Neural crest cell (in vitro differentiated cells): Measurements from ENCODE around the gene TTC7B. TPM values are rescaled to one million over a fixed set of nuclear protein-coding genes. Genes with fewer than 3 reads are reported as not detected.
A peak's percentile ranks its signal among the peaks of the same experiment; 100 is the strongest.

Source experiments
- DNase-seq: peaks from one replicate; pipeline ENCODE4 v3.0.0; 2021; ENCODE audit warnings: low read depth, mixed read lengths, low spot score
- H3K27ac Mint-ChIP-seq: one replicate; pipeline ENCODE4 v1.8.0; 2021; ENCODE audit warnings: mild to moderate bottlenecking, mixed read lengths; ENCODE audit not compliant: unreplicated experiment
- H3K27me3 Mint-ChIP-seq: 2 replicates; pipeline ENCODE4 v1.8.0; 2021; ENCODE audit warnings: low read depth, mild to moderate bottlenecking, mixed read lengths
- H3K36me3 Mint-ChIP-seq: 2 replicates; pipeline ENCODE4 v1.8.0; 2021; ENCODE audit warnings: low read depth, mild to moderate bottlenecking, mixed read lengths
- H3K4me1 Mint-ChIP-seq: 2 replicates; pipeline ENCODE4 v1.8.0; 2021; ENCODE audit warnings: mixed read lengths
- H3K4me3 Mint-ChIP-seq: one replicate; pipeline ENCODE4 v1.8.0; 2021; ENCODE audit warnings: mild to moderate bottlenecking, mixed read lengths
- H3K9me3 Mint-ChIP-seq: 2 replicates; pipeline ENCODE4 v1.8.0; 2021; ENCODE audit warnings: mixed read lengths
- CTCF ChIP-seq: fragments of 200-600 bp; sonication (generic); conservative IDR thresholded peaks from 2 replicates; pipeline ENCODE4 v1.5.0; 2021; ENCODE audit warnings: antibody characterized with exemption, mild to moderate bottlenecking
- total RNA-seq: library from RNA; stranded (reverse); gene quantifications from 2 replicates; pipeline ENCODE4 v1.2.1, GENCODE V29; 2021

Gene TTC7B
- total RNA-seq, 1 donor from 2014 or later = 56.4 TPM

DNA sequence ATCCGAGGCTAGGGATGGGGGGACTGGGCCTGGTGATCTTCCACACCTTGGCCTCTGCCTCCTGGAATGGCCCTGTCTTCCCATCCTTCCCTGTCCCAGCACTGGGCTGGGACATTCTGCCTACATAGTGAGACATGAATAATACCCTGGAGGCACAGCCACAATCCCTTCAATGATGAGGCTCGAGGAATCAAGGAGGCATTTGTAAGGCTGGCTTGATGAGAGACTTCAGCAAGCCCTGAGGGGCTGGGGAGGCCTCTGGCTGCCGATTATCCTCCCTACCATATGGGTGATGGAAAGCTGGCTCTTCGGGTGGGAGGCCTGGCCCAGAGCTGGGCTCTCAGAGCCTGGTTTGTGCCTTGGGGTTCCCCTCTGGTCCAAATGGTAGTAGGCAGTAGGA, 326.9 kb downstream of the TTC7B start:
- H3K36me3 Mint-ChIP-seq = no peaks in the 10 kb centered on the region
- no peak overlapping the region for H3K27ac Mint-ChIP-seq
- peaks cover 34% of the 10 kb centered on the region for H3K4me1 Mint-ChIP-seq
- H3K9me3 Mint-ChIP-seq = no peaks in the 10 kb centered on the region
- DNase-seq = no peak
- no peak for TF ChIP-seq CTCF
- no peak overlapping the region for H3K4me3 Mint-ChIP-seq
- H3K27me3 Mint-ChIP-seq = no peaks in the 10 kb centered on the region

DNA sequence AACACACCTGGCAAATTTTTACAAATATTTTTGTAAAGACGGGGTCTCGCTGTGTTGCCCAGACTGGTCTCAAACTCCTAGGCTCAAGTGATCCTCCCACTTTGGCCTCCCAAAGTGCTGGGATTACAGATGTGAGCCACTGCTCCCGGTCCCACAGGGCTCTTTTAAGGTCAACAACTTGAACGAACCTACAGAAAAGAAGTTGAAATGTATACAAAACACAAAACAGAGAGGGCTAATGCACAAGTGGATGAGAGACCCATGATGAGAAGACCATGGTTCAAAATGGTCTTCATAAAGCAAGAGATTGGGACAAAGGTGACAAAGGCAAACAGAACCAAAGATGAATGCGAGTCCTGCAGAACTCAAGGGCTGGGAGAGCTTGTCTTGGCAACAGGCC, 328.0 kb downstream of the TTC7B start:
- Mint-ChIP-seq H3K36me3 (no peaks in the 10 kb centered on the region), H3K4me1 (peaks cover 32% of the 10 kb centered on the region), H3K9me3 (no peaks in the 10 kb centered on the region), H3K4me3 (no peak overlapping the region), H3K27me3 (no peaks in the 10 kb centered on the region), H3K27ac (no peak overlapping the region)
- TF ChIP-seq CTCF = no peak
- DNase-seq = no peak

DNA sequence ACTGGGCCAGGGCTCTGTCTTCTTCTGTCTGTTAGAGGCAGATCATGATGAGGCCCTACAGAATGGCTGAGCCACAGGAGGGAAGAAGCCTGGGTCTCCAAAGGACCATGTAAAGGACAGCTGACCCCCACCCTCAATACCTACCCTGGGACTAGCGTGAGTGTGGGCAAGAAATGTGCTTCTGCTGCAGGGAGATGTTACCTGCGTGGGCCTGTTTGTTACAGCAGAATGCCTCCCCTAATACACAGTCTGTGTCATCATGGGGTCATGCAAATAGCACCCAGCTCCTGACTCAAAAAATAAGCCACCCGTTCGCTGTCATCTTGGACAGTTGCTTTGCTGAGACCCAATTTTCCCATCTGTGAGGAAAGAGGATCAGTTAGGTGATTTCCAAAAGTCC, 328.8 kb downstream of the TTC7B start:
- Mint-ChIP-seq H3K4me3 (no peak overlapping the region), H3K36me3 (no peaks in the 10 kb centered on the region), H3K27me3 (peaks cover under 1% of the 10 kb centered on the region), H3K4me1 (peaks cover 29% of the 10 kb centered on the region), H3K27ac (peak overlapping the region; percentile 71), H3K9me3 (no peaks in the 10 kb centered on the region)
- DNase-seq = no peak
- TF ChIP-seq CTCF = no peak

GRCh38 chr14:90487031-90487430, 329.2 kb downstream of the TTC7B start:
- Mint-ChIP-seq H3K4me1 (peaks cover 26% of the 10 kb centered on the region), H3K4me3 (no peak overlapping the region), H3K36me3 (no peaks in the 10 kb centered on the region), H3K27me3 (peaks cover 3% of the 10 kb centered on the region), H3K9me3 (no peaks in the 10 kb centered on the region), H3K27ac (no peak overlapping the region)
- no peak for TF ChIP-seq CTCF
- no peak for DNase-seq

GRCh38 chr14:90484291-90484690, 331.9 kb downstream of the TTC7B start:
- H3K4me3 Mint-ChIP-seq = no peak overlapping the region
- peaks cover 3% of the 10 kb centered on the region for H3K36me3 Mint-ChIP-seq
- DNase-seq = no peak
- peaks cover 5% of the 10 kb centered on the region for H3K4me1 Mint-ChIP-seq
- peaks cover 10% of the 10 kb centered on the region for H3K27me3 Mint-ChIP-seq
- H3K9me3 Mint-ChIP-seq = peaks cover 3% of the 10 kb centered on the region
- no peak overlapping the region for H3K27ac Mint-ChIP-seq
- TF ChIP-seq CTCF = no peak

DNA sequence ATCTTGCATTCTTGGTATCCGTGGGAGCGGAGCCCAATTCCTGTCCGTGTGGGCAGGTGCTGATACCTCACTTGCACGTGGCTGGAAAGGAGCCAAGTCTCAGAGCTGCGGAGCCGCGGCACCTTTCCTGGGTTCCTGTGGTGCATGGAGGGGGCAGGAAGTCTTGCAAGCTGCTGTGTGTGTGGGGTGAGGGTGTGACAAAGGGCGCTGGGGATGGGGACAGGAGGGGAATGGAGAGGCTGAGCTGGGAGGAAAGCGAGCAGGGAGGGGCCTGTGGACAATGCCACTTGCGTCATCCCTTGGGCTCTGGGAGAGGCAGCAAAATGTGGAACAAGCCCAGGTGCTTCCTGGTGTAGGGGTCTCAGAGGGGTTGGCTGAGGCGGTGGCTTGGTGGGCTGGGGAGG, 332.7 kb downstream of the TTC7B start:
- Mint-ChIP-seq H3K4me1 (peaks cover 5% of the 10 kb centered on the region), H3K9me3 (peaks cover 3% of the 10 kb centered on the region), H3K36me3 (peaks cover 3% of the 10 kb centered on the region), H3K27ac (no peak overlapping the region), H3K4me3 (no peak overlapping the region), H3K27me3 (peaks cover 10% of the 10 kb centered on the region)
- TF ChIP-seq CTCF = no peak
- no peak for DNase-seq
